Adrenal gland (tissue), 12 donors: ENCODE measurements around the gene CIDEC. TPM values are rescaled to one million over a fixed set of nuclear protein-coding genes. Genes with fewer than 3 reads are reported as not detected.

Source experiments
- DNase-seq, 7 donors: peaks; one replicate each; pipeline ENCODE4 v3.0.0-alpha.2; 2019 to 2020
- H3K27ac ChIP-seq, 5 donors: fragments of 200-600 bp; sonication (generic) in 4 of 5; 1 replicate in 3 of 5; 2 replicates in 2 of 5; pipeline versions ENCODE4 v1.5.1 to v1.8.0; 2016 to 2020; ENCODE audit warnings: mild to moderate bottlenecking in 1 of 5
- H3K27me3 ChIP-seq: fragments of 200-600 bp; 2 replicates; pipeline ENCODE4 v1.8.0; 2021
- H3K36me3 ChIP-seq, 2 donors: fragments of 200-600 bp; replicated peaks in 1 of 2; 1 replicate in 1 of 2; 2 replicates in 1 of 2; pipeline versions ENCODE4 v1.5.1 to v1.8.0; 2018 to 2022
- H3K4me1 ChIP-seq, 2 donors: fragments of 200-600 bp; replicated peaks in 1 of 2; 1 replicate in 1 of 2; 2 replicates in 1 of 2; pipeline versions ENCODE4 v1.5.1 to v1.8.0; 2018 to 2021
- H3K4me3 ChIP-seq, 4 donors: fragments of 200-600 bp; sonication (generic) in 3 of 4; one replicate each; pipeline ENCODE4 v1.5.1; 2016 to 2018
- H3K9me3 ChIP-seq, 3 donors: fragments of 200-600 bp; sonication (generic) in 1 of 3; replicated peaks in 1 of 3; 1 replicate in 2 of 3; 2 replicates in 1 of 3; pipeline versions ENCODE4 v1.5.1 to v1.8.0; 2016 to 2021
- CTCF ChIP-seq, 6 experiments: fragments of 450-650 bp in 4 of 6; fragments of 200-600 bp in 2 of 6; sonication (generic) in 1 of 6; IDR thresholded peaks; 1 replicate in 5 of 6; 2 replicates in 1 of 6; pipeline versions ENCODE4 v1.5.1 to v1.8.0; 2016 to 2021; ENCODE audit warnings: antibody characterized with exemption in 6 of 6, mild to moderate bottlenecking in 2 of 6, moderate library complexity in 1 of 6
- POLR2A ChIP-seq, 2 donors: fragments of 450-650 bp; IDR thresholded peaks; one replicate each; pipeline ENCODE4 v1.6.1; 2017; ENCODE audit warnings: antibody characterized with exemption in 2 of 2, mild to moderate bottlenecking in 2 of 2, moderate library complexity in 1 of 2
- WGBS, 4 donors: extraction: QIAGEN DNeasy Blood & Tissue Kit in 2 of 4; methylation state at CpG; one replicate each; pipeline versions ENCODE4 v1.1.5 to v1.1.7; 2013 to 2017; 5-methylcytosine and 5-hydroxymethylcytosine counted together
- intact Hi-C, 2 donors: fragments of 100-400 bp; cut with DNase I; formaldehyde crosslinking; loops; one replicate each; pipeline versions ENCODE4 v1.14.1 to v1.15.0; 2022 to 2023
- polyA plus RNA-seq, 3 donors: library from polyadenylated mRNA; stranded (reverse); fragments of 200-250 nt in 2 of 3; fragments of 350-450 nt in 1 of 3; fragmentation: Illumina TruSeq in 1 of 3; extraction: RNeasy Lipid Tissue Mini Kit (QIAGEN cat#74804) in 1 of 3; gene quantifications; one replicate each; pipeline ENCODE4 v1.2.3, GENCODE V29; 2013 to 2014
- total RNA-seq, 9 donors: library from RNA; depleted of rRNA in 4 of 9; stranded (reverse); fragments of >200 nt in 4 of 9; fragments of 120-200 nt in 1 of 9; fragmentation: NEBNext Ultra II Directional in 1 of 9; extraction: Animal tissue kit (Norgen Biotek cat#: 25700) in 1 of 9; gene quantifications; one replicate each; pipeline versions ENCODE4 v1.1.0 to v1.2.4, GENCODE V29; 2013 to 2023
- donor health status: healthy with polysubstance abuse.
- donor health status: Bipolar disorder and iron deficiency.
- donor health status: DM: yes; HTN: yes; CAD: no.
- donor health status: DM: no; HTN: no; CAD: no.
- donor health status: DM: no; HTN: no; CAD: no.
- donor health status: DM: yes; HTN: yes; CAD: no.

Gene CIDEC
- total and polyA plus RNA-seq, 12 donors, result 0.22 to 108 (median 1.4) TPM; not detected in 1

GRCh38 chr3:9826815-9827573 is 53.1 kb downstream of the CIDEC start:
- H3K4me3 ChIP-seq, result no peak overlapping the region
- no peaks in the 10 kb centered on the region for H3K4me1 ChIP-seq
- intact Hi-C loops, result no loop called here
- H3K9me3 ChIP-seq, result no peaks in the 10 kb centered on the region
- peak in 4 of 6 experiments; percentile 9 to 40 (median 29) for TF ChIP-seq CTCF (IDR thresholded peaks at IDR 0.05)
- no peak for TF ChIP-seq POLR2A (IDR thresholded peaks at IDR 0.05)
- DNase-seq, result no peak
- WGBS, 4 donors, result 78 to 83% (median 81%) methylated on average over 20 of the region's 20 CpGs
- peaks cover 0 to 8% of the 10 kb centered on the region in 2 donors for H3K36me3 ChIP-seq
- H3K27ac ChIP-seq, result no peak overlapping the region
- no peaks in the 10 kb centered on the region for H3K27me3 ChIP-seq

GRCh38 chr3:9825451-9826040 is 54.5 kb downstream of the CIDEC start:
- H3K27ac ChIP-seq, result no peak overlapping the region
- WGBS, 4 donors, result 72 to 78% (median 73%) methylated on average over 8 to 14 of the region's 14 CpGs
- TF ChIP-seq CTCF (IDR thresholded peaks at IDR 0.05) (no peak), POLR2A (IDR thresholded peaks at IDR 0.05) (no peak)
- no peaks in the 10 kb centered on the region for H3K27me3 ChIP-seq
- peaks cover 0 to 8% of the 10 kb centered on the region in 2 donors for H3K36me3 ChIP-seq
- intact Hi-C loops, result no loop called here
- H3K9me3 ChIP-seq, result no peaks in the 10 kb centered on the region
- no peaks in the 10 kb centered on the region for H3K4me1 ChIP-seq
- H3K4me3 ChIP-seq, result no peak overlapping the region
- no peak for DNase-seq

- no peaks in the 10 kb centered on the region for H3K36me3 ChIP-seq
- H3K4me3 ChIP-seq, result no peak overlapping the region
- no peaks in the 10 kb centered on the region for H3K9me3 ChIP-seq
- no peaks in the 10 kb centered on the region for H3K4me1 ChIP-seq
- WGBS, 4 donors, result 72 to 76% (median 74%) methylated on average over 2 of the region's 2 CpGs
- no peak for DNase-seq
- no peaks in the 10 kb centered on the region for H3K27me3 ChIP-seq
- TF ChIP-seq CTCF (IDR thresholded peaks at IDR 0.05) (peak; percentile 16 to 37 (median 30)), POLR2A (IDR thresholded peaks at IDR 0.05) (no peak)
- H3K27ac ChIP-seq, result no peak overlapping the region
- intact Hi-C loops, result no loop called here
These were observed 59.1 kb downstream of the CIDEC start for GRCh38 chr3:9820946-9821345.

- WGBS, 4 donors, result 82 to 93% (median 90%) methylated on average over 7 to 12 of the region's 12 CpGs
- intact Hi-C loops, result no loop called here
These were observed 59.5 kb downstream of the CIDEC start for GRCh38 chr3:9820543-9820942.

More at GRCh38 chr3:9820543-9820942, 59.5 kb downstream of the CIDEC start:
- H3K4me3 ChIP-seq, result no peak overlapping the region
- no peaks in the 10 kb centered on the region for H3K4me1 ChIP-seq
- no peak for DNase-seq
- H3K27me3 ChIP-seq, result no peaks in the 10 kb centered on the region
- TF ChIP-seq CTCF (IDR thresholded peaks at IDR 0.05), result no peak
- no peak for TF ChIP-seq POLR2A (IDR thresholded peaks at IDR 0.05)
- no peak overlapping the region for H3K27ac ChIP-seq
- H3K36me3 ChIP-seq, result no peaks in the 10 kb centered on the region
- H3K9me3 ChIP-seq, result no peaks in the 10 kb centered on the region
